ENCODE data around the gene KDSR.

DNA sequence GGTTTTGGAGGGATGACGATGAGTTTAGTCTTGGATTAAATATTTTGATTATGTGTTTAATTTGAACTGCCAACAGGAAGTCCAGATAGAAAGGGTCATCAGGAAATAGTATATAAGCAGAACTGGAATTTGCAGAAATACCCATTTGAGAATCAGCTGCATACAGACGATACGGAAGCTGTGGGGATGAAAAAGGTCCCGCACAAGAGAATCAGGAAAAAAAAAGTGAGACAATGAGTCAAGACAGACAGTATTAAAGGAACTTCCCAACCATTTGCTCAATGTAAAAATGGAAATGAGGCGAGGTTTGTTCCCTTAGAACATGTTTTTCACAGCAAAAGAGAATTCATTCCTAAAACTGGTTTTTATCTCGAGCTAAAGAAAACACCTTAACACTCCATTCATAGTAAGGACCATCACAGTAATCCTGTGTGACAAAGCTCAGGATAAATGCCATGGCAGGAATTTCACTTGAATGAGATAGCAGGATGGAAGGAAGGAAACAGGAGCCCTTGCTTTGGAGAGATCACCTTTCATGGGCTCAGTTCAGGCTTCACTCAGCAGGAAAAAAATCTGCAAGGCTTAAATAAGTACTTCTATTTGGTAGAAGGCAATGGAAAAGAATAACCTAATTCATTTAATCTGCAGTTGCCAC, 76.7 kb downstream of the KDSR start:
- TF ChIP-seq ZNF274 (IDR thresholded peaks at IDR 0.05; ENCODE audit: low read depth, low read length) (no peak), SUZ12 (IDR thresholded peaks at IDR 0.05; ENCODE audit: extremely low read depth, insufficient read depth, insufficient read length) (no peak), YY1 (IDR thresholded peaks at IDR 0.05; ENCODE audit: insufficient read depth, insufficient read length) (no peak)

Measured in NT2/D1 (cell line).